GM18867 (cell line): Measurements from ENCODE around the gene BPIFB4.

ENCODE experiments used
- ATAC-seq: cut with Tn5 transposase; IDR thresholded peaks from one replicate; pipeline ENCODE4 v1.9.1; 2021; ENCODE audit warnings: mild to moderate bottlenecking, moderate library complexity; ENCODE audit not compliant: unreplicated experiment

Gene BPIFB4

DNA sequence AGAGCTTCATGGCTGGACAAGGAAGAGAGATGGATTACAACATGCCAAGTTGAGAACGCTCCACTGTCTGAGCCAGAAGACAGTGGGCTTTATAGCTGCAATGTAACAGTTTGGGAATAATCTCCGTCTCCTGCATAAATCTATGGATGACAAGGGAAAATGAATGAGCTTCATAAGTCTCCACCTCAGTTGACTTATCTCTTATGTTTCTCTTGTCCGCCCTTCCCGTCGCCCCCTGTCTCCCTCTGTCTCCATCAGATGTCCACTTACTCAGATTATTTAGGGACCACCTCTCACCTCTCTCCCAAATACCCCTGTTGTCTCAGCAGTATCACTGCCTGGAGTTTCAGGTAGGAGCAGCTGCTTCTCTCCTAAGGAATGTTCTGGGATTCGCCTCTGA is 74.8 kb downstream of the BPIFB4 start:
- ATAC-seq = no peak

DNA sequence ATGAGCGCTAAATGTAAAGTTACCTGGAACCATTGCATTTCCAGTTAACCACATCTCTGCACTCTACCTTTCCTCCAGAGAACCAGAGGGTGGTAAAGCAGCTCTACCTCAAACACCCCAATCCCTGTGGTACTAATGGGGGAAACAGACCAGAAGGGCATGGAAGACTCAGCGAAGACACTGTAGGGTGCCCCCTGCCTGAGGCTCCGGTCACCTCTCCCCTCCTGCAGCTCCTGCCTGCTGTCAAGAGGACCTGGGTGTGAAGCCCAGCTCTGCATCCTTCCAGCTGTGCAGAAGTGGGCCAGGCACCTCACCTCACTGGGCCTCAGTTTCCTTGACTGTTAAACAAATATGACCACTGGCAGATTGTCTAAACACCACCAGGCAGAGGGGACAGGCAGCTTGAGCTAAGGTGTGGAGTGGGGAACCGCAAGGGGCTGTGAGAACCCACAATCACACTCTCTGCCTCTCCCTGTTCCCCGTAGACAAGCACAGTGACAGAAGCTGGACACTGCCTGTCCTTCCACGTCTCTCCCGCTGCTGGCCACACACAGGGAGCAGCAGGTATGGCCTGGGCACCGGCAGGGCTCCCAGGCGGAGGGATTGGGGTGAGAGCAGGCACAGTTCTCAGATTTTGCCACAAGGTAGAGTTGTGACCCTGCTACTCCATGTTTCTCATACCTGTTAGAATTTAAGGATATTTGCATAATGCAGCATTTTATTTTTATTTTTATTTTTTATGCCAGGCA is 79.4 kb downstream of the BPIFB4 start:
- no peak for ATAC-seq

- no peak for ATAC-seq
Measured at GRCh38 chr20:33159713-33160112, 80.3 kb downstream of the BPIFB4 start.

GRCh38 chr20:33160681-33161080 is 81.2 kb downstream of the BPIFB4 start:
- ATAC-seq = no peak
